ENCODE measurements around the gene RRAS.

The RRAS gene

GRCh38 chr19:49596407-49596806 is 43.5 kb downstream of the RRAS start:
- H3K36me3 ChIP-seq (ENCODE audit: control insufficient read depth in 1 of 2, insufficient read depth in 2 of 2, low read length in 2 of 2), result peaks cover 13 to 49% of the 10 kb centered on the region in 2 donors
- no peak overlapping the region for H3K4me3 ChIP-seq (ENCODE audit: low read depth in 1 of 2, low read length in 2 of 2)
- H3K4me1 ChIP-seq (ENCODE audit: control insufficient read depth in 1 of 2, insufficient read depth in 2 of 2, low read length in 2 of 2), result peaks cover 15 to 17% of the 10 kb centered on the region in 2 donors

GRCh38 chr19:49595819-49596404 is 44.0 kb downstream of the RRAS start:
- Histone ChIP-seq H3K9ac (ENCODE audit: low read depth in 1 of 2, low read length in 2 of 2) (no peak overlapping the region), H3K4me1 (ENCODE audit: control insufficient read depth in 1 of 2, insufficient read depth in 2 of 2, low read length in 2 of 2) (peaks cover 15 to 17% of the 10 kb centered on the region in 2 donors), H3K27ac (ENCODE audit: low read depth, low read length) (no peak overlapping the region), H3K27me3 (ENCODE audit: control insufficient read depth in 1 of 2, insufficient read depth in 2 of 2, low read length in 2 of 2) (no peaks in the 10 kb centered on the region), H3K36me3 (ENCODE audit: control insufficient read depth in 1 of 2, insufficient read depth in 2 of 2, low read length in 2 of 2) (peaks cover 10 to 45% of the 10 kb centered on the region in 2 donors), H3K4me3 (ENCODE audit: low read depth in 1 of 2, low read length in 2 of 2) (no peak overlapping the region), H3K9me3 (ENCODE audit: control insufficient read depth in 1 of 2, low read length in 2 of 2) (no peaks in the 10 kb centered on the region)

More at GRCh38 chr19:49596407-49596806, 43.5 kb downstream of the RRAS start:
- Histone ChIP-seq H3K9me3 (ENCODE audit: control insufficient read depth in 1 of 2, low read length in 2 of 2) (no peaks in the 10 kb centered on the region), H3K27ac (ENCODE audit: low read depth, low read length) (no peak overlapping the region), H3K9ac (ENCODE audit: low read depth in 1 of 2, low read length in 2 of 2) (no peak overlapping the region), H3K27me3 (ENCODE audit: control insufficient read depth in 1 of 2, insufficient read depth in 2 of 2, low read length in 2 of 2) (no peaks in the 10 kb centered on the region)

GRCh38 chr19:49594993-49595818 is 44.7 kb downstream of the RRAS start:
- Histone ChIP-seq H3K27ac (ENCODE audit: low read depth, low read length) (no peak overlapping the region), H3K36me3 (ENCODE audit: control insufficient read depth in 1 of 2, insufficient read depth in 2 of 2, low read length in 2 of 2) (peaks cover 8 to 40% of the 10 kb centered on the region in 2 donors)

GRCh38 chr19:49594157-49594992 is 45.6 kb downstream of the RRAS start:
- Histone ChIP-seq H3K4me1 (ENCODE audit: control insufficient read depth in 1 of 2, insufficient read depth in 2 of 2, low read length in 2 of 2) (peaks cover 15 to 23% of the 10 kb centered on the region in 2 donors), H3K9me3 (ENCODE audit: control insufficient read depth in 1 of 2, low read length in 2 of 2) (no peaks in the 10 kb centered on the region), H3K36me3 (ENCODE audit: control insufficient read depth in 1 of 2, insufficient read depth in 2 of 2, low read length in 2 of 2) (peaks cover 3 to 31% of the 10 kb centered on the region in 2 donors), H3K27me3 (ENCODE audit: control insufficient read depth in 1 of 2, insufficient read depth in 2 of 2, low read length in 2 of 2) (no peaks in the 10 kb centered on the region), H3K4me3 (ENCODE audit: low read depth in 1 of 2, low read length in 2 of 2) (peak overlapping the region in 1 of 2 donors; percentile 85), H3K27ac (ENCODE audit: low read depth, low read length) (peak overlapping the region; percentile 13), H3K9ac (ENCODE audit: low read depth in 1 of 2, low read length in 2 of 2) (peak overlapping the region in 1 of 2 donors; percentile 32)

More at GRCh38 chr19:49594993-49595818, 44.7 kb downstream of the RRAS start:
- Histone ChIP-seq H3K9ac (ENCODE audit: low read depth in 1 of 2, low read length in 2 of 2) (no peak overlapping the region), H3K9me3 (ENCODE audit: control insufficient read depth in 1 of 2, low read length in 2 of 2) (no peaks in the 10 kb centered on the region), H3K4me3 (ENCODE audit: low read depth in 1 of 2, low read length in 2 of 2) (no peak overlapping the region), H3K4me1 (ENCODE audit: control insufficient read depth in 1 of 2, insufficient read depth in 2 of 2, low read length in 2 of 2) (peaks cover 15 to 23% of the 10 kb centered on the region in 2 donors), H3K27me3 (ENCODE audit: control insufficient read depth in 1 of 2, insufficient read depth in 2 of 2, low read length in 2 of 2) (no peaks in the 10 kb centered on the region)

GRCh38 chr19:49593233-49594113 is 46.5 kb downstream of the RRAS start:
- no peaks in the 10 kb centered on the region for H3K27me3 ChIP-seq (ENCODE audit: control insufficient read depth in 1 of 2, insufficient read depth in 2 of 2, low read length in 2 of 2)
- H3K4me3 ChIP-seq (ENCODE audit: low read depth in 1 of 2, low read length in 2 of 2), result peak overlapping the region; percentile 85 to 90
- H3K9me3 ChIP-seq (ENCODE audit: control insufficient read depth in 1 of 2, low read length in 2 of 2), result no peaks in the 10 kb centered on the region
- H3K27ac ChIP-seq (ENCODE audit: low read depth, low read length), result peak overlapping the region; percentile 13
- H3K36me3 ChIP-seq (ENCODE audit: control insufficient read depth in 1 of 2, insufficient read depth in 2 of 2, low read length in 2 of 2), result peaks cover 0 to 22% of the 10 kb centered on the region in 2 donors
- H3K9ac ChIP-seq (ENCODE audit: low read depth in 1 of 2, low read length in 2 of 2), result peak overlapping the region; percentile 32 to 52
- peaks cover 15 to 23% of the 10 kb centered on the region in 2 donors for H3K4me1 ChIP-seq (ENCODE audit: control insufficient read depth in 1 of 2, insufficient read depth in 2 of 2, low read length in 2 of 2)

- no peaks in the 10 kb centered on the region for H3K9me3 ChIP-seq (ENCODE audit: control insufficient read depth in 1 of 2, low read length in 2 of 2)
- H3K27ac ChIP-seq (ENCODE audit: low read depth, low read length), result peak overlapping the region; percentile 42
- peaks cover 0 to 19% of the 10 kb centered on the region in 2 donors for H3K36me3 ChIP-seq (ENCODE audit: control insufficient read depth in 1 of 2, insufficient read depth in 2 of 2, low read length in 2 of 2)
- H3K27me3 ChIP-seq (ENCODE audit: control insufficient read depth in 1 of 2, insufficient read depth in 2 of 2, low read length in 2 of 2), result no peaks in the 10 kb centered on the region
- H3K4me3 ChIP-seq (ENCODE audit: low read depth in 1 of 2, low read length in 2 of 2), result peak overlapping the region; percentile 85 to 90
- H3K4me1 ChIP-seq (ENCODE audit: control insufficient read depth in 1 of 2, insufficient read depth in 2 of 2, low read length in 2 of 2), result peaks cover 15 to 23% of the 10 kb centered on the region in 2 donors
- H3K9ac ChIP-seq (ENCODE audit: low read depth in 1 of 2, low read length in 2 of 2), result peak overlapping the region; percentile 52 to 77
Measured at GRCh38 chr19:49592486-49593232, 47.3 kb downstream of the RRAS start.

GRCh38 chr19:49591731-49592485 is 48.0 kb downstream of the RRAS start:
- H3K9me3 ChIP-seq (ENCODE audit: control insufficient read depth in 1 of 2, low read length in 2 of 2), result no peaks in the 10 kb centered on the region
- H3K9ac ChIP-seq (ENCODE audit: low read depth in 1 of 2, low read length in 2 of 2), result peak overlapping the region; percentile 52 to 77
- peak overlapping the region; percentile 85 to 90 for H3K4me3 ChIP-seq (ENCODE audit: low read depth in 1 of 2, low read length in 2 of 2)
- no peaks in the 10 kb centered on the region for H3K27me3 ChIP-seq (ENCODE audit: control insufficient read depth in 1 of 2, insufficient read depth in 2 of 2, low read length in 2 of 2)
- peaks cover 0 to 17% of the 10 kb centered on the region in 2 donors for H3K36me3 ChIP-seq (ENCODE audit: control insufficient read depth in 1 of 2, insufficient read depth in 2 of 2, low read length in 2 of 2)
- peak overlapping the region; percentile 10 for H3K27ac ChIP-seq (ENCODE audit: low read depth, low read length)
- peaks cover 15 to 23% of the 10 kb centered on the region in 2 donors for H3K4me1 ChIP-seq (ENCODE audit: control insufficient read depth in 1 of 2, insufficient read depth in 2 of 2, low read length in 2 of 2)

- Histone ChIP-seq H3K36me3 (ENCODE audit: control insufficient read depth in 1 of 2, insufficient read depth in 2 of 2, low read length in 2 of 2) (peaks cover 0 to 12% of the 10 kb centered on the region in 2 donors), H3K27ac (ENCODE audit: low read depth, low read length) (peak within 1 kb of the TSS; percentile 93), H3K27me3 (ENCODE audit: control insufficient read depth in 1 of 2, insufficient read depth in 2 of 2, low read length in 2 of 2) (no peaks in the 10 kb centered on the region), H3K9ac (ENCODE audit: low read depth in 1 of 2, low read length in 2 of 2) (peak within 1 kb of the TSS; percentile 94 to 95), H3K4me1 (ENCODE audit: control insufficient read depth in 1 of 2, insufficient read depth in 2 of 2, low read length in 2 of 2) (peaks cover 15 to 23% of the 10 kb centered on the region in 2 donors), H3K9me3 (ENCODE audit: control insufficient read depth in 1 of 2, low read length in 2 of 2) (no peaks in the 10 kb centered on the region), H3K4me3 (ENCODE audit: low read depth in 1 of 2, low read length in 2 of 2) (peak within 1 kb of the TSS; percentile 85 to 93)
Measured at GRCh38 chr19:49590971-49591730, 48.8 kb downstream of the RRAS start, which contains the start of gene PRR12. PRR12 (plus strand) TSS chr19:49591182; CDS start chr19:49591655, 473 bp downstream.

Data from duodenal mucosa (tissue), 2 donors.